GM18499 (cell line): Measurements from ENCODE around the gene GABARAP.

Experiments used
- ATAC-seq: cut with Tn5 transposase; IDR thresholded peaks from one replicate; pipeline ENCODE4 v1.9.1; 2021; ENCODE audit warnings: moderate number of reproducible peaks; ENCODE audit not compliant: insufficient read depth, unreplicated experiment

GABARAP gene

DNA sequence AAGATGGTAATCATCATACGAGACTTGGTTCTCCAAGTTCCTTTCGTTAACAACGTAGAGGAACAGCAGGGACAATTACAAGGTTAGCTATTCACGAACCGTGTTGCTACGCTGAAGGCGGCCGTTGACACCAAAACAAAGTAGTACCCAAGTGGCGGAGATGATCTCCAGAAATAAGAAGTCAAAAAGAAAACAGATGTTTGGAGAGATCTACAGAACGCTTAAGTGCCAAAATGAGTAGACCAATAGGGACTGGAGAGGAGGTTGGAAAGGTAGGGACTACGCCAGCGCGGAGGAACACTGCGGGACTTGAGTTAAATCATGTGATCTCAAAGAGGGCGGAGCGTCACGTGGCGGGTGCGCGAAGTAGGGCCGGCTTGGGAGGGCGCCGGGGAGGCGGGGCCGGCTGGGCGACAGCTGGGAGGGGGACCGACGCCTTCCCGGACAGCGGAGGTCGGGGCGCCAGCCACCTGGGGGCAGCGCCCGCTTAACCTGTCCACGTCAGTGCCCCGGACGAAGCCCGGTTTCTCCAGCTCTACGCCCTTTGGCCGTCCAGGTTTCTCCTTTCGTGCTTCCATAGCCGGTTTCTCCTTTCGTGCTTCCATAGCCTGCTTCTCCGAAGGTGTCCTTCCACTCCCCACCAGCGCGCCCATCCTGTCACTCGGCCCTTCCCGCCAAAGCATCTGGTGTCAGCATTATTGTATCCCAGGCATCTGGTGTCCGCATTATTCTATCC is 636 bp upstream of the GABARAP start:
- no peak for ATAC-seq

DNA sequence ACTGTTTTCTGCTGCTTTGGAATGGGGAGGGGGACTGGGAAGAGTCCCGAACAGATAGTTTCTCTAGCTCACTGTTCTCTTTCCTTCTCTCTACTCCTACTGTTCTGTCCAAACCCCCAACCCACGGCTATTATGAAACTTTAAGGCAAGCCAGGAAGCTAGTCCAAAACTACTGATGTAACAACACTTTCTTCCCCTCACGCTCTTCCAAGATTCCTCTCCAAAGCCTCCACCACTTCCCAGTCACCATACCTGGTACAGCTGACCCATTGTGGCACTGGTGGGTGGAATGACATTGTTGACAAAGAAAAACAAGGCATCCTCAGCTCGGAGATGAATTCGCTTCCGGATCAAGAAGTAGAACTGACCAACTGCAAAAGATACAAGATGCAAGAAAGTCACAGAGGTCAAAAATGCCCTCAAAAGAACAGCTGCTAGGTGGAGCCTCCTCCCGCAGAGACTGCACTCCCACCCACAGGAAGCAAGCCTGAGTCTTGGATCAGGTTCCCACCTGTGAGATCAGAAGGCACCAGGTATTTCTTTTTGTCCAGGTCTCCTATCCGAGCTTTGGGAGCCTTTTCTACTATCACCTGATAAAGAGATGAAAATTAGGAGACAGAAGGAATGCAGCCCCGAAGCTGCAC is 1.0 kb downstream of the GABARAP start:
- no peak for ATAC-seq

DNA sequence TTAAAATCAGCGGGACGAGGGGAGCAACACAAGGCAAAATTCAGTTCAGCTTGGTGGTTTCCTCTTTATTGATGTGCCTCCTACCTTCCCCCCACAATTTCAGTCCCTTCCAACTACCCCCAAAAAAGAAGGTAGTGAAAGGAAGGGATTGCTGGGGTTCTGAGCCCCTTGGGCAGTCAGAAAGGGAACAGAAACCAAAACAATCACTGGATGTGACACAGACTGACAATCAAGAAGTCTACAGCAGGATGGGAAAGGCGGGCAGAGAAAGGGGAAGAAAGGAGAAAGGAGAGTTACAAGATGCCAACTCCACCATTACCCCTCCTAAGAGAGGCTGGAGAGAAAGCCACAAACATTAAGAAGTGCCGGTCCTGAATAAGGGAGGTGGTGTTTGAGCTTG is 1.9 kb downstream of the GABARAP start:
- ATAC-seq: no peak

DNA sequence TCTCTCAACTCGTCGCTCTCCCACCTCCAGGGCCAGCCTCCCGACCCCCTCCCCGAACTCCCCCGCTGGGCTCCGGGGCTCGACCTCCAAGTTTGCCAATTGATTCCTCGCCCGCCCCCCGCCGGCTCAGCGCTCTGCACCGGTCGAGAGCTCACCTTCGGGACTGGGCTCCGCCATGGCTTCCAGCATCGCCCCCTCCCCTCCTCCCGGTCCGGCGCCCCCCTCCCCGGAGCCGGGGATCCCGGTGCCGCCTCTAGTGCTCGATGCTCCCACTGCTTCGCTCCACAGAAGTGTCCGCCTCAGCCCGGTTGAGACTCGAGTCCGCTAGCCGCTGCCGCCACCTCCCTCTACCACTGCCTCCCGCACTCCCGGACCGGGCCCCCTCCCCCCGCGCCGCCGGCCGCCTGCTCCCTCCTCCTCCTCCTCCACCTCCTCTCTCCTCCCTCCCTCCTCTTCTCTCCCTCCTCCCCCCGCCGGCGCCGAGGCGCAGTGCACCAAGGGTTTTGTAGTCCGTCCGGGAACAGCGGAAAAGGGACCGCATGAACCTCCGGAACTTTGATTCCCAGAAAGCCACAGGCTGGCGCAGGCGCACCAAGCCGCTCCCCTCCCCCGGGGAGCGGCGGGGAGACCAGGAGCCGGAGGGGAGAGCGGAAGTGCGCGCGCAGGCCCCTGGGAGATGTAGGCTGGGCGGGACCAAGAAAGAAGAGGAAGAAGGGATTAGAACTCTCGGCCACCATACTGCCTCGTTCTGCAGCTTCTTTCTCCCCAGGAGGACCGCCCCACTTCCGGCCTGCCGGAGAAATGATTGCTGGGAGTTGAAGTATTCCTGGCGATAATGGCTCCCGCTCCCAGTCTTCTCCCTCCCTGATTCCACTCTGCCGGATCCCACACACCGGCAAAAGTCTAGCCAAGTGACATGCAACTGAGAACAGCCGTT is 2.9 kb downstream of the GABARAP start, which contains the start of gene PHF23:
PHF23 (minus strand) TSS at position 367 of the 937 bp plus-strand sequence; CDS start at position 189, 178 bp downstream.
- ATAC-seq: peak; percentile 32

DNA sequence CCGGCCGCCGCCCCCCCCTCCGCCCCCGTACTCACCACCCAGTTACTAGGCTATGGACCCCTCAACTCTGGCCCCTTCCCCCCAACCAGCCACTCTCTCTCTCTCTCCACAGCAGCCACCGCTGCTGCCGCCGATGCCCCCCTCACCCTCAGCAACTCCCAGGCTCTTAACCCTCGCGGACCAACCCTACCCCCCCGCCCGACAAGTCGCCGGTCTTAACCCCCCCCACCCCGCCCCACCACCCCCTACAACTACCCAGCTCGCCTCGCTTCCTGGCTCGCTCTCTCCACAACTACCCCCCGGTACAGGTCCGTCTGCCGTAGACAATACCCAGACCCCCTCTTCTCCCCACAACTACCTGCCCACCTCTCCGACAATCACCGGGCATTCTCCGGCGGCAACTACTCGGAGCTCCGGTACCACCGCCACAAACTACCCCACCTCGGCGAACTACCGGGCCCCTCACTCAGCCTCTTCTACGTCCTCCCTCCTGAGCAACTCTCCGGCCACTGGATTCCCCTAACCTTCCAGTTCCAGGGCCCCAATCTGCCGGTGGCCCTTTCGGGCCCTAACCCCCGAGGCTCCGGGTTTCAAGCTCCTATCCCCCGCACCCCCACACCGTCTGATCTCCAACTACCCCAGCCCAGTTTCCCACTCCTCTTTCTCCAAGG is 3.7 kb downstream of the GABARAP start:
- ATAC-seq: no peak

DNA sequence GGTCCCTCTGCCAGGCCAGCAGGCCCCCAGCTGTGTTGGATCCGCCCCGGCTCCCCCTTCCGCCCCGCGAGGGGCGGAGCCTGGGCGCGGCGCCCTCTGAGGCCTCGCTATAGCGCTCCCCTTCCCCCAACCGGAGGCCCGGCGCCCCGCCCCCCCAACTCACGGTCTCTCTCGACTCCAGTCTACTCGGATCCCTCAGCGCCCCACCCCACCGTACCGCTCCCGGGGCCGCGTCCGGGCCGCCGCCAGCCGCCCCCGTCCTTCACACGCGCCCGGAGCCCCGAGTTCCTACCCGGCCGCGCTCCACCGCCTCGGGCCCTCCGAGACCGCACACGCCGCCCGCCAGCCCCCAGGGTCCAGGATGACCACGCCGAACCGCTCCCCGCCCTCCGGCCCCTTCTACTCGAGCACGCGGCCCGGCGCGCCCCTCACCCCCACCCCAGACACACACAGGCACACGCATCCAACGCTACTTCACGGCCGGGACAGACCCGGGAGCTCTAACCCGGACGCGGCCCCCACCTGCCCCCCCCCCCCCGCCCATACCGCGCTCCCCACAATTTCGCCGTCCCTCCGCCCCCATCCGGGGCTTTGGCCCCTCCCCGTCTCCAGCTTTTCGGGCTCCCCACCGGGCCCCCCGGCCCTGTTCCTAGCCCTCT is 4.4 kb downstream of the GABARAP start:
- ATAC-seq: no peak

DNA sequence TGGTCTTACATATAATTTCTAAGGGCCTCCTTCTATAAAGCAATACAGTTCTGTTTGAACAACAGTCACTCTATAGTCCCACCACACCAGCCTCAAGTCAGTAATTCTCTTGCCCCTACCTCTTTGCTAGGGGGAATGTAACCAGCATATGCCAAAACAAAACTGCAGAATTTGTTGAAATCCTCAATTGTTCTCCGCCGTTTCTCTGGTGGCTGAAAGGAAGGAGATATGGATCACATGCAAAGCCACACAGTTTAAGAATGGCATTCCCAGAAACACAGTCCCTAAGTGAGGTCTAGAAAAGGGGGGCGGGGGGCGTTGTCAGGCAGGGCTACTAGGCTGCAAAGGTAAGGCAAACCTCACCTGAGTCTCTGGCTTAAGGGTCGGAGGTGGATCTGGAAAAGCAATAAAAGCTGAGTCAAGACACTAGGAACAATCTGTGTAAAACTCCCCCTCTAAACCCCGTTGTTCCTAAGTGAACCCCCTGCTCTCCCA is 4.9 kb downstream of the GABARAP start:
- no peak for ATAC-seq

DNA sequence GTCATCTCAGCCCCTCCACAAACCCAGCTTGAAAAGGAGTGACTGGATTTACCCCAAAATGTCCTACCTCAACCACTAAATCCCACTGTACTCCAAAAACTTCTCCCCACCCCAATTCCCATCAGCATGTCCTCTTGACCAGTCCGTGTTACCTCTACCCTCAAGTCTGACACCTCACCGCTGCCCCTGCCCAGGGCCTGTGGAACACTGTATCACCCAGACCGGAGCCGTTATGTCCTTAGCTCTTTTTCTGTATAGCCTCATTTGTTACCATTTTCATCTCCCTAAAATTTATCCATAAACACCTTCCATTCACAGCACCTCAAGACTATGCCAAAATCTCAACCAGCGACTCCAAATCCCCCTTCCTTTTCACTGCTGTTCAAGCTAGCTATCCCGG is 5.4 kb downstream of the GABARAP start:
- no peak for ATAC-seq

DNA sequence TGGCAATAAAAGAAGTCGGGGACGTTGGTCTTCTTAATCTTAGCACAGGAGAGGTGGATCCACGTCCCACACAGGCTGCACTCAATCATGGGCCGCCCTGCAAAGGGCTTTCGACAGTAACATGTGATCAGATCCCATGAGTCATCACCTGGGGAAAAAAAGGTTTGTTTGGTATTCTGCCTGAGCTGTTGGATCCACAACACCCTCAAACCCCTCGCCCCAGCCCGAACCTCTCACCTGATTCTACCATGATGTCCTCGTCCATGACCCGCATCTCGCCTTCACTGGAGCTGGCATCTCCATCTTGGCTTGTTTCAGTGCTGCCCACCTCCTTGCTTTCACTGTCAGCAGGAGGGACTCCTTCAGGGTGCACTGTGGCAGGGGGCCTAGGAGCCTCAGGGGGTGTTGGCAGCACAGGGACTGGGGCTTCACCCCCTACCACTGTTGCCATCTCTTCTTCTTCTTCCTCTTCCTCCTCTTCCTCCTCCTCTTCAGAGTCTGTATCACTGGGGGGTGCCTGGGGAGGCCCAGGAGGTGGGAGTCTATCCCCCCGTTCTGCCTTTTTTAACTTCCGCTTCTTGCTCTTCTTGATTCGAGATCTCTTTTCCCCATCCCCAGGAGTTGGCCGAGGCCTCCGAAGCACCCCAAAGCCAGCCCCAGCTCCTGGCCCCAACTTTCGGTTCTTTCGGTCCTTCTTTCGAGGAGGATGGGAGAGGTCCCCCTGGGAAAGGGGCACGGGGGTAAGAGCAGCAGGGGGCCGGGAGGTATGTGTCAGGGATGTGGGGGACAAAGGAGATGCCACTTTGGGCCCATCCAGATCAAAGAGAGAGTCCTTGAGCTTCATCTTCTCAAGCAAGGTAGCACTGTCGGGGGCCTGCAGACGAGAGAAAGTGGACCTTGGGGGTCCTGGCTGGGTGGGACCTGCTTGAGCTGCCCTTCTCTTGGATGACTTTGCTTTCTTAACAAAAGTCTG is 6.3 kb downstream of the GABARAP start:
- no peak for ATAC-seq

DNA sequence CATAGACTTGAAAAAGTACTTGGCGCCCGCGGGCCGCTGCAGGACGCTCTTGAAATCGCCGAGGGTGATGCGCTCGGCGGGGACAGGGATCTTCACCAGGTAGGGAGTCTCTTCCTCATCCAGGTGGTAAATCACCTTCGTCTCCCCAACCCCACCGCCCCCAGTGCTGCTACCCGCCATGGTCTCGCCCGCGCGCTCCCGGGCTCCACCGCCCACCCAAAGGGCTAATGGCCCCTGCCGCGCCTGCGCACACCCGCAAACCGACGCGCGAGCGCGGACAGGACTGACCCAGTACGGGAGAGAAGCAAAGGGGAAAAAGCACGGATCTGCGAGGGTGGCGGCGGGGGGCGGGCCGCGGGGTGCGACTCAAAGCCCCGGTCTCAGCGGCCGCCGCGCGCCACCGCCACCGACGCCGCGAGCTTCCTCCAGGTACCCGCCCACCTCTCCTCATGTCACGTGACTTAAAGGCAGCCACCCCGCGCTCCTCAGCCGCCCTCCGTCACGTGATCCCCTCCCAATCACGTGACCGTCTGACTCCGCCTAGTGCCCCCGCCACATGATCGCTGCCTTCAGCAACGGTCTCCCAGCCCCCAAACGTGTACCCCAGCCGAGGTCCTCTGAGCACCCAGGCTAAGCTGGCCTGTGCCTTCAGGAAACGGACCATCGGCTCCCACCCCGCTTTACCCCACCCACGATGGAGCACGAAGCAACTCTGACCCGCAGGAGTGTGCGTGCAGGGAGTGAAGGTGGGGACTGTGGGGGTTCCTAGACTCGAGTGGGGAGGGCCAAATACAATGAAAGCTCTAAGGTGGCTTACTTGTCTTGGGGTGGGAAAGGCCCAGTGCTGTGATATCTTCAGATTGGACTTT is 7.9 kb downstream of the GABARAP start, which contains the start of gene DVL2:
DVL2 (minus strand) TSS at position 435 of the 869 bp plus-strand sequence; CDS start at position 180, 255 bp downstream.
- ATAC-seq: peak; percentile 38

DNA sequence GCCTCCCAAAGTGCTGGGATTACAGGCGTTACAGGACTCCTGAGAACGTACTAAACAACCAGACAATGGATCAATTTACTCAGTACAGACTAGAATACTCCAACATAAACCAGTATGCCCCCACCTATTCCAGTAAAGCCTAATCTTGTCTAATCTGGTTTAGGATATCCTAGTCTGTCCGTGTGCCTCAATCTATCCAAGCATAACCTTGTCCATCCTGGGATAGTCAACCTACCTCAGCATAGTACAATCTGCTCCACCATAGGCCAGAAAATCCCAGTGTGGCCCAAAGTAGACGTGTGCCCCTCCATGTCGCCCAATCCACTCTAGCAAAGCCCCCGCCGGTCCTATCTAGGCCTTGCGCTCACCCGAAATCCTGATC is 8.6 kb downstream of the GABARAP start:
- ATAC-seq: no peak

DNA sequence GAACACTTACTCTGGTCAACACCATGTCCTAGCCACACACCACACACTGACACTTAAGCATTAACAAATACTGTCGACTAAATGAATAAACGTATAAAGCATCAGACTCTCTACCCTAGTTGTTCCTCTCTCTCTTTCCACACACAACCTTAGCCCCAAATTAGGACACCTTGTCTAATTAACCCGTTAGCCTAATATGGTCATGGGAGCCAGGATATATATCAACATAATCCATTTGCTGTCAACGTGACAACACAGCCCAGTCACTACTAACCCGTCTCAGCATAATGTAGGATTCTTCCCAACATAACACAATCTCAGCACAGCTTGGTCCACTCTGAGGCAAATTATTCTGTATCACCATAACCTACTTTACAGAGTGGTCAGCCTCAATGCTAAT is 10.1 kb downstream of the GABARAP start:
- ATAC-seq: no peak

DNA sequence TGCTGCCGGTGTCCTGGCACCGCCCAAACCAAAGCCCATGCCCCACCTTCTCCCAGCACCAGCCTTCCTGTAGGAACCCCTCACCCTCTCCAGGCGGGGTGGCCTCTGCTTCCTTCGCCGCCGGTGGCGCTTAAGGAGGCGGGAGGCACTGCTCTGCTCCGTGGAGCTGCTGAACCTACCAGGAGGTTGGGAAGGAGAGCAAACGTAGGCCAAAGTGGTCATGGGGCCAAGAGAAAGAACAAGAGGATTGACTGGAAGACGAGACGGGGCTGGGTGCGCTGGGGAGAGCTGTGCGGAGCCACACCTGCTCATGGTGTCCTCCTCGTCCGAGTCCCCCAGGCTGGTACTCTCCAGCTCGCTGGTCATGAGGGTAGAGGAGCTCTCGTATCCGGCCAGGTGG is 12.7 kb downstream of the GABARAP start:
- ATAC-seq: no peak

DNA sequence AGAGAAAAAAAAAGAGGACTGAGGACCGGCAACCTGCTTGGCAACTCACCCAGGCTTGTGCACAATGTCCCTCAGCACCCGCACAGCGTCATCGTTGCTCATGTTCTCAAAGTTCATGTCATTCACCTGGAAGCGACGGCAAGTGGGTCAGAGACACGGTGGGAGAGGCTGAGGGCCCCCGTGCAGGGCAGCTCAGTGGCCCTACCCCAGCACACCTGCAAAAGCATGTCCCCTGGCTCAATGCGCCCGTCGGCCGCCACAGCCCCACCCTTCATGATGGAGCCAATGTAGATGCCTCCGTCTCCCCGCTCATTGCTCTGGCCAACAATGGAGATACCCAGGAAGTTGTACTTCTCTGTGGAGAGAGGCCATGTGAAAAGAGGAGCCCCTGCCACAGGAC is 13.3 kb downstream of the GABARAP start:
- no peak for ATAC-seq

DNA sequence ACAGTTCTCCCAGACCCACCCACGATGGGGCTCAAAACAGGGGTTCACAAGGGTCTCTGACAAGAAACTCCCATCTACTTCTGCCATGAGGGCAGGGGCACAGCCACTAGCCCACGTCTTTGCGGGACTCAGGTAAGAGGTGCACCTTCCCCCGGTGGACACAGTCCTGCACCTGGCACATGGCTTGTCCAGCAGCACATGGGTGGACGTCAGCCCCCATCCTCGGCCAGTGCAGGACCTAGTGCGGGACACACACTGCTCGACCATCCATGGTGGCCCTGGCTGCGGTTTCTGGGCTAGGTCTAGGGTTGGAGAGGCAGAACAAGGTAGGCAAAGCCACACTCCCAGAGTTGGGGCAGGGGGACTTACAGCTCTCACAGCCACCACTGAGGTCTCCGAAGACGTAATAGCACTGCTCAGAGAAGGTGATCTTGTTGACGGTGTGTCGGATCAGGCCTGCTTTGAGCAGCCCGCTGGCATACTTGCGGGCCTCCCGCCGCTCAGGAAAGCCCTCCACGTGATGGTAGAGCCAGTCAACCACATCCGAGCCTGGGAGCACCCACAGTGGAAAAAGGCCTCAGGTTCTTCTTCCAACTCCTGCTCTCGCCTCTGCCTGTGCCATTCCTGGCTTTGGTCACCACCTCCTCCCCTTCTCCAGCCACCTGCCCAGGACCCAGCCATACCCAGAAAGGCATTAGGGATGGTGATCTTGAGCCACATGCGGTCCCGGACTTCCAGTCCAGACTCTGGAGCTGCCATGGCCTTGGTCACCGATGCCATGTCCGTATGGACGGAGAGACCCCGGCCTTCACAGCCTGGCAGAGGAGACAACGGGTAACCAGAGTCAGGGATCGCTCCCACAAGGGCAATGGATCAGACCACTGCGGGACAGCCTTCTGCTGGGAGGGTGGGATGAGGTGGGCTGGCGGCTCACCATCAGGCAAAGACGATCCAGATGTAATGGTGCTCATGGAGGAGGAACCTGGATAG is 15.2 kb downstream of the GABARAP start:
- ATAC-seq: no peak

DNA sequence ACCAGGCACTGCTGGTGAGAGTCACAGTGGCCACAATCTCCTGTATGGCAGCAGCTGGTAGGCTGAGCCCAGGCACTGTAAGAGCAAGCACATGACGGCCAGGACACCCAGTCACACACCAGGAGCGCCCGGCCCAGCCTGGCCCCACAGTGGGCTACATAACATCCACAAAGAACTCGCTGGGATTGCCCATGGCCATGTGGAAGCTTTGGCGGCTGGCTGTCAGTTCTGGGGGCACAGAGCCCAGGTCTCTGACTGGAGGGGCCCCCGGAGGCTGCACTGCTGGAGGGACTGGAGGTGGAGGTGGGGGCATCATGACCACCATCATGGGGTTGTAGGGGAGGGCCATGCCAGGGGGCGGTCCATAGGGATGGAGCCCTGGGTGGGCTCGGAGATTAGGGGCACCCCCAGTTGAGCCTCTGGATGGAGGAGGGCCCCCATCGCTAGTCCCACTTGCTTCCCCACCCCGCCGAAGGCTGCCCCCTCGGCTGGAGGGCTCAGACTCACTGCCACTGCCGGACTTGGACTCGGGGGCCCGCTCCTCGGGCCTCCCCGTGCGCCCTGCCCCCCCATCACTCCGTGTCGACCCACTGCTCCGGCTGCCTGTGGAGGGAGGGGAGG is 16.4 kb downstream of the GABARAP start:
- no peak for ATAC-seq
